Lung (tissue), 12 donors: ENCODE results near the gene SPSB4. TPM values are rescaled to one million over a fixed set of nuclear protein-coding genes. Genes with fewer than 3 reads are reported as not detected.
A peak's percentile ranks its signal among the peaks of the same experiment; 100 is the strongest.
"Not testable (repeated sequence)": the region's sequence is repeated elsewhere in the genome, so short reads cannot be mapped to it uniquely, and the experiment has no call there.

Experiments used
- ATAC-seq: fragments of 200-7000 bp; cut with Tn5 transposase; one replicate; pipeline ENCODE4 v1.9.1; 2020; ENCODE audit warnings: moderate number of reproducible peaks; ENCODE audit not compliant: insufficient read depth, low FRiP score
- DNase-seq, 3 donors: peaks; one replicate each; pipeline ENCODE4 v3.0.0-alpha.2; 2013 to 2017
- H3K27ac ChIP-seq, 2 donors: one replicate each; pipeline ENCODE4 v1.5.1; 2013; ENCODE audit warnings: mild to moderate bottlenecking in 2 of 2, moderate library complexity in 2 of 2, control low read depth in 1 of 2, inconsistent platforms in 1 of 2, low read depth in 1 of 2, low read length in 1 of 2
- H3K27me3 ChIP-seq, 3 donors: one replicate each; pipeline ENCODE4 v1.5.1; 2013; ENCODE audit warnings: low read length in 2 of 3; ENCODE audit not compliant: control insufficient read depth in 3 of 3, insufficient read depth in 3 of 3
- H3K36me3 ChIP-seq, 4 donors: one replicate each; pipeline ENCODE4 v1.5.1; 2013; ENCODE audit warnings: low read length in 4 of 4, mild to moderate bottlenecking in 1 of 4, moderate library complexity in 1 of 4; ENCODE audit not compliant: control insufficient read depth in 4 of 4, insufficient read depth in 4 of 4
- H3K4me1 ChIP-seq, 5 donors: one replicate each; pipeline ENCODE4 v1.5.1; 2013; ENCODE audit warnings: low read length in 5 of 5, mild to moderate bottlenecking in 2 of 5, moderate library complexity in 1 of 5; ENCODE audit not compliant: control insufficient read depth in 5 of 5, insufficient read depth in 5 of 5
- H3K4me3 ChIP-seq: one replicate; pipeline ENCODE4 v1.5.1; 2013; ENCODE audit warnings: mild to moderate bottlenecking, control low read depth, moderate library complexity
- H3K9ac ChIP-seq, 2 donors: one replicate each; pipeline ENCODE4 v1.5.1; 2013; ENCODE audit warnings: low read length in 2 of 2, control low read depth in 1 of 2; ENCODE audit not compliant: insufficient read depth in 1 of 2
- H3K9me3 ChIP-seq, 4 donors: one replicate each; pipeline ENCODE4 v1.5.1; 2013; ENCODE audit warnings: low read length in 3 of 4, mild to moderate bottlenecking in 1 of 4, moderate library complexity in 1 of 4; ENCODE audit not compliant: control insufficient read depth in 4 of 4, insufficient read depth in 3 of 4
- WGBS, 2 donors: extraction: QIAGEN DNeasy Blood & Tissue Kit; methylation state at CpG; one replicate each; pipeline ENCODE4 v1.1.7; 2013; 5-methylcytosine and 5-hydroxymethylcytosine counted together
- polyA plus RNA-seq, 2 donors: library from polyadenylated mRNA; stranded (reverse); fragments of 200-250 nt; gene quantifications; one replicate each; pipeline ENCODE4 v1.2.1, GENCODE V29; 2013
- total RNA-seq, 2 donors: library from RNA; depleted of rRNA in 1 of 2; stranded (reverse); fragments of >200 nt in 1 of 2; gene quantifications; one replicate each; pipeline ENCODE4 v1.2.1, GENCODE V29; 2014 to 2021
- TF ChIP-seq, protein P1 (sequence below): IDR thresholded peaks from 2 replicates; pipeline ENCODE4 v1.5.1; 2012; ENCODE audit warnings: mild to moderate bottlenecking; ENCODE audit errors: control extremely low read depth, extremely low read depth
- donor health status: control.
- donor health status: control.
- donor health status: Bipolar disorder and iron deficiency.
- donor health status: healthy.
- donor health status: DM: yes; HTN: yes; CAD: no.

The SPSB4 gene
- total and polyA plus RNA-seq, 4 donors: 0.25 to 4.4 (median 1.5) TPM

DNA sequence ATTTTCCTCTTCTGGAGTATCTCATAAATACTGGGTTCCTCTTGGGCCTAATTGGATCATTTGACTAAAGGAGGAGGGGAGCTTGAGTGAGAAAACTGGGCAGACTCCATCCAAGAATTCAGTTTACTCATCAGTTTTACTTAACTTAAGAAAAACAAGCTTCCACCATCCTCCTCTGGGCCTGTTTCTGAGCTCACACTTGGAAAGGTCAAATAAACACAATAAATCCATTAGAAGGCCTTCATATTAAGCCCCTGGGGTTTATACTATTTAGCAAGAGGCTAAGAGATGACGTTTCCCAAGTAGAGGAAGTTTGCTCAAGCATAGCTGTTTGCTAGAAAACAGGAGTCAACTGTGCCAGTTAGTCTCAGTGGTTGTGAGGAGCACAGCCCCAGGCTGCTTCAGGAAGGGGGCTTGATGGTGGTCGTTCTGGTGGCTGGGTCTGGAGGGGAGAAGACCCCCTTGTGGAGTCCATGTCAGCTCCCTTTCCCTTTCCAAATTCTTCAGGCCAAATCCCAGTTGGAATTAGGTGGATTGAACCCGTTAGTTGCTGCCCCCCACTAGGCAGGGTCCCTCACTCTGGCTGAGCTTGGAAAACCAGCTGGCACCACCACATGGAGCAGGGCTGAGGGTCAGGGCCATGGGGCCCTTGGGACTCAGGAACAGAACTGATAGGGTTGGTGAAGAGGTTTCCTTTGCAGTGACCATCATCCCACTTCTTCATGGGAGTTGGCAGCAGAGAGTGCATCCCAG, 64.8 kb downstream of the SPSB4 start:
- peak overlapping the region in 1 of 2 donors; percentile 14 for H3K9ac ChIP-seq
- WGBS, 2 donors: 42 to 48% methylated on average over 3 of the region's 3 CpGs
- peak overlapping the region in 1 of 2 donors; percentile 40 for H3K27ac ChIP-seq
- ATAC-seq (peak; percentile 65), DNase-seq (peak; percentile 56 to 96 (median 95))
- no peaks in the 10 kb centered on the region for H3K36me3 ChIP-seq
- H3K4me1 ChIP-seq: peaks cover 0 to 30% (median 14%) of the 10 kb centered on the region in 5 donors
- TF ChIP-seq, protein P1, sequence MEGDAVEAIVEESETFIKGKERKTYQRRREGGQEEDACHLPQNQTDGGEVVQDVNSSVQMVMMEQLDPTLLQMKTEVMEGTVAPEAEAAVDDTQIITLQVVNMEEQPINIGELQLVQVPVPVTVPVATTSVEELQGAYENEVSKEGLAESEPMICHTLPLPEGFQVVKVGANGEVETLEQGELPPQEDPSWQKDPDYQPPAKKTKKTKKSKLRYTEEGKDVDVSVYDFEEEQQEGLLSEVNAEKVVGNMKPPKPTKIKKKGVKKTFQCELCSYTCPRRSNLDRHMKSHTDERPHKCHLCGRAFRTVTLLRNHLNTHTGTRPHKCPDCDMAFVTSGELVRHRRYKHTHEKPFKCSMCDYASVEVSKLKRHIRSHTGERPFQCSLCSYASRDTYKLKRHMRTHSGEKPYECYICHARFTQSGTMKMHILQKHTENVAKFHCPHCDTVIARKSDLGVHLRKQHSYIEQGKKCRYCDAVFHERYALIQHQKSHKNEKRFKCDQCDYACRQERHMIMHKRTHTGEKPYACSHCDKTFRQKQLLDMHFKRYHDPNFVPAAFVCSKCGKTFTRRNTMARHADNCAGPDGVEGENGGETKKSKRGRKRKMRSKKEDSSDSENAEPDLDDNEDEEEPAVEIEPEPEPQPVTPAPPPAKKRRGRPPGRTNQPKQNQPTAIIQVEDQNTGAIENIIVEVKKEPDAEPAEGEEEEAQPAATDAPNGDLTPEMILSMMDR: no peak
- no peaks in the 10 kb centered on the region for H3K27me3 ChIP-seq
- no peak overlapping the region for H3K4me3 ChIP-seq
- H3K9me3 ChIP-seq: no peaks in the 10 kb centered on the region

DNA sequence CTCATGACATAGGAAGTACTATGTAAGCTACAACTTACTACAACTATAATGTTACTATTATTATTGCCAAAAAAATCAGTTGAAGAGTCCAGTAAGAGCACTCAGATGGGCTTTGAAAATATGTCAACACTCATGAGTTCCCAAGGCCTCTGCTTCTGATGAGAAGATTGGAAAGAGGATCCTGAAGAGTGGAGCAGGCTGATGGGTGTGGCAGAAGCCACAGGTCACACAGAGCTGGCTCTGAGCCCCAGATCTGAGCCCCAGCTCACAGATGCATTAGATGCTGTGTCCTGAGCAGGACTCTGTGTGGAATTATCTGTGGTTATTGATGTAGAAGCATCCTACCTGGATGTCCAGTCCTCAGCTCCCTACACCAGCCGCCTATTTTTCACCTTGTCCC, 65.6 kb downstream of the SPSB4 start:
- 97 to 100% methylated on average over 1 of the region's 1 CpG for WGBS, 2 donors
- no peak overlapping the region for H3K9ac ChIP-seq
- no peaks in the 10 kb centered on the region for H3K27me3 ChIP-seq
- no peaks in the 10 kb centered on the region for H3K36me3 ChIP-seq
- H3K9me3 ChIP-seq: no peaks in the 10 kb centered on the region
- H3K27ac ChIP-seq: peak overlapping the region in 1 of 2 donors; percentile 24
- peaks cover 0 to 30% (median 14%) of the 10 kb centered on the region in 5 donors for H3K4me1 ChIP-seq
- H3K4me3 ChIP-seq: no peak overlapping the region
- TF ChIP-seq, protein P1: no peak
- DNase-seq (no peak), ATAC-seq (no peak)

DNA sequence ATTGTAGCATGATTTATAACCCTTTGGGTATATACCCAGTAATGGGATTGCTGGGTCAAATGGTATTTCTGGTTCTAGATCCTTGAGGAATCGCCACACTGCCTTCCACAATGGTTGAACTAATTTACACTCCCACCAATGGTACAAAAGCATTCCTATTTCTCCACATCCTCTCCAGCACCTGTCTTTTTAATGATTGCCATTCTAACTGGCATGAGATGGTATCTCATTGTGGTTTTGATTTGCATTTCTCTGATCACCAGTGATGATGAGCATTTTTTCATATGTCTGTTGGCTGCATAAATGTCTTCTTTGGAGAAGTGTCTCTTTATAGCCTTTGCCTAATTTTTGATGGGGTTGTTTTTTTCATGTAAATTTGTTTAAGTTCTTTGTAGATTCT, 66.8 kb downstream of the SPSB4 start:
- ATAC-seq, H3K27me3 ChIP-seq, H3K4me3 ChIP-seq, H3K36me3 ChIP-seq, H3K9me3 ChIP-seq, H3K9ac ChIP-seq, H3K27ac ChIP-seq, DNase-seq: not testable (repeated sequence)
- H3K4me1 ChIP-seq: peaks cover 0 to 25% (median 14%) of the 10 kb centered on the region in 5 donors
- 83 to 91% methylated on average over 1 of the region's 1 CpG for WGBS, 2 donors

DNA sequence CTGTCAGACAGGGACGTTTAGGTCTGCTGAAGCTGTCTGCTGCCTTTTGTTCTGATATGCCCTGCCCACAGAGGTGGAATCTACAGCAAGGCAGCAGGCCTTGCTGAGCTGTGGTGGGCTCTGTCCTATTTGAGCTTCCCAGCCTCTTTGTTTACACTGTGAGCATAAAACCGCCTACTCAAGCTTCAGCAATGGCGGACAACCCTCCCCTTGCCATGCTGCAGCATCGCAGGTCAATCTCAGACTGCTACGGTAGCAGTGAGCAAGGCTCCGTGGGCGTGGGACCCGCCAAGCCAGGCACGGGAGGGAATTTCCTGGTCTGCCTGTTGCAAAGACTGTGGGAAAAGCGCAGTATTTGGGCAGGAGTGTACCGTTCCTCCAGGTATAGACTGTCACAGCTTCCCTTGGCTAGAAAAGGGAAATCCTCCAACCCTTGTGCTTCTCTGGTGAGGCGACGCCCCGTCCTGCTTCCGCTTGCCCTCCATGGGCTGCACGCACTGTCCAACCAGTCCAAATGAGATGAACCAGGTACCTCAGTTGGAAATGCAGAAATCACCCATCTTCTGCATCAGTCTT, 71.4 kb downstream of the SPSB4 start:
- Histone ChIP-seq H3K9me3 (no peaks in the 10 kb centered on the region), H3K4me3 (no peak overlapping the region), H3K27me3 (no peaks in the 10 kb centered on the region), H3K4me1 (no peaks in the 10 kb centered on the region), H3K27ac (no peak overlapping the region), H3K9ac (no peak overlapping the region), H3K36me3 (peaks cover 0 to 2% (median 0%) of the 10 kb centered on the region in 4 donors)
- TF ChIP-seq, protein P1: no peak
- 81 to 84% methylated on average over 16 of the region's 16 CpGs for WGBS, 2 donors
- ATAC-seq: no peak
- DNase-seq: no peak
